A673 (cell line): ENCODE results near the gene MRPS26. TPM values are rescaled to one million over a fixed set of nuclear protein-coding genes. Genes with fewer than 3 reads are reported as not detected.

Experiments
- BruUV-seq: library from RNA; stranded (reverse); fragments of 400-500 nt; replicated peaks from 2 replicates; lab custom pipeline; 2021; lab: Mats Ljungman, UMichigan
- CTCF ChIA-PET: fragments of 300-600 bp; sonication (Branson Sonifier 250); formaldehyde crosslinking; loops from one replicate; lab custom pipeline; 2022; ENCODE audit warnings: antibody characterized with exemption; lab: Charles Lee
- POLR2A ChIA-PET: fragments of 300-600 bp; sonication (Branson Sonifier 250); formaldehyde crosslinking; loops from one replicate; lab custom pipeline; 2022; ENCODE audit warnings: antibody characterized with exemption; ENCODE audit not compliant: low non-redundant PET; lab: Charles Lee
- DNase-seq: peaks from one replicate; pipeline ENCODE4 v3.0.0-alpha.2; 2015; ENCODE audit warnings: low spot score
- H3K27ac ChIP-seq: fragments of 200-600 bp; sonication (generic); 2 replicates; pipeline ENCODE4 v1.5.1; 2016; ENCODE audit warnings: mixed run types, low read depth, mild to moderate bottlenecking, mixed read lengths, antibody characterized with exemption, low read length; ENCODE audit not compliant: poor library complexity, severe bottlenecking
- H3K27me3 ChIP-seq: fragments of 200-600 bp; sonication (generic); replicated peaks from 2 replicates; pipeline ENCODE4 v1.6.1; 2017; ENCODE audit warnings: mixed run types, low read depth, mild to moderate bottlenecking, mixed read lengths, antibody characterized with exemption, low read length; ENCODE audit not compliant: insufficient read depth, poor library complexity
- H3K36me3 ChIP-seq: fragments of 200-600 bp; sonication (generic); 2 replicates; pipeline ENCODE4 v1.6.1; 2016; ENCODE audit warnings: mixed run types, mild to moderate bottlenecking, mixed read lengths, antibody characterized with exemption, low read length; ENCODE audit not compliant: insufficient read depth, poor library complexity, severe bottlenecking
- H3K4me1 ChIP-seq: fragments of 200-600 bp; sonication (generic); 2 replicates; pipeline ENCODE4 v1.6.1; 2017; ENCODE audit warnings: mixed run types, mild to moderate bottlenecking, mixed read lengths, antibody characterized with exemption, low read length; ENCODE audit not compliant: insufficient read depth, poor library complexity, severe bottlenecking
- H3K4me3 ChIP-seq: fragments of 200-600 bp; sonication (generic); 2 replicates; pipeline ENCODE4 v1.5.1; 2016; ENCODE audit warnings: low read depth, mixed run types, mild to moderate bottlenecking, mixed read lengths, low read length; ENCODE audit not compliant: poor library complexity, severe bottlenecking
- H3K9me3 ChIP-seq: fragments of 200-600 bp; sonication (generic); 2 replicates; pipeline ENCODE4 v1.6.1; 2016; ENCODE audit warnings: mixed run types, low read depth, mild to moderate bottlenecking, mixed read lengths, antibody characterized with exemption, low read length; ENCODE audit not compliant: poor library complexity, severe bottlenecking
- CTCF ChIP-seq: fragments of 300-800, 200-600 bp; sonication (generic); conservative IDR thresholded peaks from 2 replicates; pipeline ENCODE4 v1.5.1; 2017; ENCODE audit warnings: low read depth, mild to moderate bottlenecking, antibody characterized with exemption, low read length, moderate library complexity, mixed read lengths
- EZH2 ChIP-seq: fragments of 200-600 bp; sonication (generic); IDR thresholded peaks from 2 replicates; pipeline ENCODE4 v1.6.1; 2017; ENCODE audit warnings: borderline replicate concordance, low read depth, mild to moderate bottlenecking, mixed read lengths, antibody characterized with exemption, low read length; ENCODE audit not compliant: poor library complexity, severe bottlenecking
- intact Hi-C: fragments of 100-400 bp; cut with micrococcal nuclease; formaldehyde crosslinking; loops from one replicate; pipeline ENCODE4 v1.10.0; 2022; ENCODE audit not compliant: unreplicated experiment
- total RNA-seq: library from RNA; stranded (reverse); gene quantifications from 2 replicates; pipeline ENCODE4 v1.2.3, GENCODE V29; 2021

Gene MRPS26
- total RNA-seq, 1 experiment from 2014 or later = 73.4 TPM

GRCh38 chr20:3037654-3038053, 8.2 kb upstream of the MRPS26 start:
- H3K27ac ChIP-seq = no peak overlapping the region
- H3K4me1 ChIP-seq = no peaks in the 10 kb centered on the region
- peaks cover 31% of the 10 kb centered on the region for H3K36me3 ChIP-seq
- ChIA-PET CTCF (interaction anchor here (0.5 kb wide), 1 partner anchor 345 kb away, joined by 5 read pairs; the partner anchor contains the start of gene EBF4), POLR2A (no interaction called here)
- intact Hi-C loops = no loop called here
- TF ChIP-seq EZH2 = no peak
- TF ChIP-seq CTCF = no peak
- DNase-seq = no peak
- H3K9me3 ChIP-seq = no peaks in the 10 kb centered on the region
- H3K27me3 ChIP-seq = no peaks in the 10 kb centered on the region
- BruUV-seq = no TSS peak
- no peak overlapping the region for H3K4me3 ChIP-seq

- ChIA-PET CTCF (interaction anchor here (0.5 kb wide), 1 partner anchor 346 kb away, joined by 5 read pairs; the partner anchor contains the start of gene EBF4), POLR2A (no interaction called here)
- H3K27ac ChIP-seq = no peak overlapping the region
- intact Hi-C loops = no loop called here
- no peak overlapping the region for H3K4me3 ChIP-seq
- no TSS peak for BruUV-seq
- TF ChIP-seq EZH2 = no peak
- no peak for TF ChIP-seq CTCF
- no peaks in the 10 kb centered on the region for H3K27me3 ChIP-seq
- DNase-seq = no peak
- no peaks in the 10 kb centered on the region for H3K9me3 ChIP-seq
- H3K4me1 ChIP-seq = no peaks in the 10 kb centered on the region
- H3K36me3 ChIP-seq = peaks cover 31% of the 10 kb centered on the region
These were observed 7.4 kb upstream of the MRPS26 start for GRCh38 chr20:3038454-3038853.

GRCh38 chr20:3039426-3039825, 6.4 kb upstream of the MRPS26 start:
- H3K36me3 ChIP-seq = peaks cover 31% of the 10 kb centered on the region
- CTCF ChIA-PET = no interaction called here

More at GRCh38 chr20:3039426-3039825, 6.4 kb upstream of the MRPS26 start:
- TF ChIP-seq CTCF = no peak
- no peak for TF ChIP-seq EZH2
- POLR2A ChIA-PET = no interaction called here
- intact Hi-C loops = no loop called here
- Histone ChIP-seq H3K27me3 (no peaks in the 10 kb centered on the region), H3K4me3 (no peak overlapping the region), H3K9me3 (no peaks in the 10 kb centered on the region), H3K27ac (no peak overlapping the region), H3K4me1 (no peaks in the 10 kb centered on the region)
- no peak for DNase-seq
- no TSS peak for BruUV-seq
